NCI-H345 treated with DMSO at 0.1 percent for 48 hours (cell line): ENCODE results near the gene KBTBD12.

ENCODE experiments used
- DNase-seq: peaks from one replicate; lab custom pipeline; 2025; ENCODE audit not compliant: unreplicated experiment; lab: John Stamatoyannopoulos, UW

KBTBD12 gene

GRCh38 chr3:127951276-127951675, 36.2 kb downstream of the KBTBD12 start:
- DNase-seq, result no peak

GRCh38 chr3:127953091-127954035, 38.3 kb downstream of the KBTBD12 start:
- DNase-seq, result no peak

- DNase-seq, result no peak
Observed at GRCh38 chr3:127954640-127955039, 39.6 kb downstream of the KBTBD12 start.

- no peak for DNase-seq
Observed at GRCh38 chr3:127955728-127956127, 40.7 kb downstream of the KBTBD12 start.

DNA sequence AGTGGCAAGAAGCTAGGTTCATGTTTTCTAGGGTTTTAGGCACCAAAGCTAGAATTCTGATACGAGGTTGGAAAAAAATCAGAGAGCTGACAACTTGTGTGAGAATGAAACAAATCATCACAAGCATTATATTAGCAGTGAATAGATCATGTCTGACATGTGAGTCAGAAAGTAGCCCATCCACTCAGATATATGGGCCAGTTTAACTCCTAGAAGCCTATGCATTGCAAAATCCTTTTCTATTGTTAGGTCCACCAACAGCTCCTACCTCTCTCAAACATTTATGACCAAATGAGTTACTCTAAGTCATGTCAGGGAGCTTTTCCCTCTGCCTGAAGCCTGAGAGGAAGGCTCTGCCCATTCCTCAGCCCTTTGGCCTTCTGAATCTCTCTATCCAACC, 44.0 kb downstream of the KBTBD12 start:
- no peak for DNase-seq

DNA sequence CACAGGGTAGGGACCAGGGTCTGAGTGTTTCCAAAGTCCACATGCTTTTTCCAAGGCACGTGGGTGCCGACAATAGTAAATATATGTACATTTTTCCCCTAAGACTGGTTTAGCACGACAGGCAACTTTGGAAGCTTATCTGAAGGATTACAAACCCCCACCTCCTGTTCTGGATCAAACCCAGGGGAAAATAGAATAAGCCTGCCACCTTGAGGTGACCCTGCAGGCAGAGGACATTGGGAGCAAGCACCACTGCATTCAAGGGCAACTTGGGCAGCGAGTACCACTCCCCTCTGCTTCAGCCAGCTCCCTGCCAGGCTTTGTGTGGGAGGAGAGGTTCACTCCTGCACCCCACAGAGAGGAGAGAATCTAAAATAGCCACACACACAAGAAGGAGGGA, 44.8 kb downstream of the KBTBD12 start:
- DNase-seq, result peak; percentile 4

DNA sequence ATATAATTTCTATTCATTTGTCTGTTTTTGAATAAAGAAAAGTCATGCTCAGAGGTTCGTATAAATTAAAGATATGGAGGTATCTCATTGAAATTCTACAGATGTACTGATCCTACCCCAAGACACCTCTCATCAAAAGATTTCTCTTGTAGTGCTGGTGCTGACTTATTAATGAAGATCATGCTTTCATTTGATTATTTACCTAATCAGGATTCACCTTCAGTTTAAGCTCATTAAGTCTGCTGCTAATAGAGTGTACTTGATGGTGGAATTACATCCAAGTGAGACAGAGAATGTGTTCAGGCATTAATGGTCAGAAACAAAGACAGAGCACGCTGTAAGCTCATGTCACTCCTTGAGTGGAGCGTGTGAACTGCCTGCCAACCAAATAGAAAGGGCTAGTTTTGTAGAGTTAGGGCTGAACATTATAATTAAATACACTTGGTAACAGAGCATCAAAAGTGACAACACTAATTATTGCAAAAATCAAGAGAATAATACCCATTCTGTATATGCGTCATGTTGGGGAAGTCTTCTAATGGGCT, 45.5 kb downstream of the KBTBD12 start:
- DNase-seq, result no peak

DNA sequence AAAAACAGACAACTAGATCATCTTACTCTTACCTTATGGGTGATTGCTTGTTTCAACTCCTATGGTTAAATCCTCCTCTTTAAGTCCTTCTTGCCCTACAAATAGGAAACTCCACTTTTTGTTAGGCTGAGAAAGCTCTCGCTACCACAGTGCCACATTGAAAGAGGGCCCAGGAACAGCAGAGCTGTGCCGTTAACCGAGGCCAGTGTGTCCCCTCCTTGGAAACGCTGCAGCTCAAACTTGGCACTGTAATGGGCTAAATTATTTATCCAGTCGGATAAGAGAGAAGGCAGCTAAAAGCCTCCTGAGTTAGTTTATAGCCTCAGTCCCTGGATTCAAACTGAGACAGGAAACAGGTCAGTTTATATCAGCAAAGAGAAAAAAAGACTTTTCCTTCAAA, 46.1 kb downstream of the KBTBD12 start:
- DNase-seq, result no peak

GRCh38 chr3:127961963-127962362, 46.9 kb downstream of the KBTBD12 start:
- DNase-seq, result no peak

DNA sequence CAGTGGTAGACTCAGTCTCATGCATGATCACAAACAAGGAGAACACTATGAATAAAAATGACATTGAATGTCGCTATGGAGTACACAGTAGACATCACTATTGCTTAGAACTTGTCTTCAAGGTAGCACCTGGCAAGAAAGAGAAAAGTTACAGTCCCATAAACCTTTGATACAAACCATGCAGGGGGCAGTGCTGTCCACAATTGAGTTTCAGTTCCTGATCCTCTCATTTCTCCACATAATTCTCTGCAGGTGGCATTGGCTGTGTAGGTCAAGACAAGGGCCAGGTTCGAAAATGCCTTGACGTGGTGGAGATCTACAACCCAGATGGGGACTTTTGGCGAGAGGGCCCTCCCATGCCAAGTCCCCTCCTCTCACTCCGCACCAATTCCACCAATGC, 47.9 kb downstream of the KBTBD12 start:
- DNase-seq, result no peak

- DNase-seq, result peak; percentile 55
Observed at GRCh38 chr3:127964053-127964452, 49.0 kb downstream of the KBTBD12 start.

DNA sequence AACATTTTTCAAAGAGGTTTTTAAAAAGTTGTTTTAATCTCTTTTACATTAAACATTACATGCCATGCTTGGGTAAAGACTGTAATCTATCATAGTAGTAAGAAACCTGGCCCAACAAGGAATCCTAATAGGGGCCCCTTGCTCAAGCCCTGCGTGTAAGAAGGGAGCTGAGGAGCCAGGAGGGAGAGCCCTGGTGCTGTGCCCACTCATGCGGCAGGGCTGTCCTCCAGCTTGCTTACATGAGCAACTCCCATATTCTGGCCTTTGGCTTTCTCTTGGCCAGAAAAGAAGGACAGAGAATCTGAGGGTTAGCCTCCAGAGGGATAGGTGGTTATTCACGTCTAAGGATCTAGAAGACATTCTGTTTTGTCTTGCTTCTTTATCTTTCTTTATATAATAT, 49.8 kb downstream of the KBTBD12 start:
- no peak for DNase-seq

DNA sequence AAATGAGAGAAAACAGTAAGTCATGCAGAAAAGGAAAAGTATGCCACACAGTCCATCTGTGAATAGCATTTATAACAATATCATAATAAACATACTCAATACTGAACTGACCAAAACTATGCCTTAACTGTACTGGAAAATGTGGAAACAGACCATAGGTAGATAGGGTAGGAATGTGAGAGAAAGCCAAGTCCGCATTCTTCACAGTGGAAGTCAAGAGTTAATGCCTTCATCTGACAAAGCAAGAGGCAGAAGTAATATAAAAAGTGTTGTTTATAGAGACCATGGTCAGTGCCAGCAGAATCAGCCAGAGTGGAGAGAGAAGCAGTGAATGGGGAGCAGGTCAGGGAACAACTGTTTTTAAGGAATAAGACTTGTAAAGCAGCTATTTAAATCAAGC, 52.3 kb downstream of the KBTBD12 start:
- DNase-seq, result no peak

GRCh38 chr3:127970966-127971592, 56.0 kb downstream of the KBTBD12 start:
- peak; percentile 17 for DNase-seq

DNA sequence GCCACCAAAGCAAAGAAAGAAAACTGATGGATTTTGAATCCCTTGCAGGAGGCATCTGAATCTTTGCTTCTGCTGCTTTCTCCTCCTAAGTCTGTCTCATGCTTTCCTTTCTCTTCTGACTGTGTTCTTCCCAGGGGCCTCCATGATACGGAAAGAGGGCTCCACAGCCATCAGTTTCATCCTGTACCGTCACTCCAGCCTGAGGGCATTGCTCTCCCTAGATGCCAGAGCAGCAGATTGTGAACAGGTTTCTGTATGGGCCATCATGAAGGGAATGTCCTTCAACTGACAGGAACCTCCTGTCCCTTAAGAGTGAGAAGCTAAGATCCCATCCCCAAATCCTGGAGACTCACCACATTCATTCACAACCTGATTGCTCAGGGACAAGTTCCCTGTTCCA, 59.2 kb downstream of the KBTBD12 start:
- DNase-seq, result no peak

DNA sequence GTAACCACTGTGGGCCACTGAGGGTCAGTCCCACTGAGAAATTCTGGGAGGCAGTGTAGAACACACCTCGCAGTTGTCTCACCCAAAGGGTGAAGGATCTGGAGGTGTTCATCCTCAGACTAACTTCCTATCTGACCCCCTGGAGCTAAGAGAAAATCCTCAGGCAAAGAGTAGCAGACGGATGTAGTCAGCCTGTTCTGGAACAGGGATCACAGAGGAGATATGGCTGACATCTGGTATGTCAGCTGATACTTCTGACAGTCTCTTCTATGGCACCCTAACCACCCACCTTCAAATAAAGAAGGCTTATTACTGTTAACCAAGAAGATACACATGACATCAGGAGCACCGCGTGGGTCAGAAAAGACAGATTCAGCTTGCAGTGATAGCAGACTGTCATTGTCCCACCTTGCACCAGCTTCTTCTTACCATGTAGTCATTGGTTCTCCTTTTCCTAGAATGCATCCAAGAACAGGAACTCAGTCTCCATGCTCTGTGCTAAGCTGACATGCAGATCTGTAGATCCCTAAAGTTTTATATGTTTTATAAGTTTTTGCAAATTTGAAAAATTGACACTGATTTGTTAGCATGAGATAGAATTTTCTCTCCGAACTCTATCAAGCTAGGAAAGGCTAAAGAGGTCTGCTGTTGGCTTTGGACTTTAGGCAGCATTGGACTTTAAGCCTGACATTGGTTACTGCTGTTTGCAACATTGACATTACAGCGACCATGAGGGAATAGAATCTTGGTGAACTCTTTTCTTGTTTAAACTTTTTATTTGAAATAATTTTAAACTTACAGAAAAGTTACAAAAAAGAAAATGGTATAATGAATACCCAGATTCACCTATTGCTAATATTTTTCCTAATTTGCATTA, 60.4 kb downstream of the KBTBD12 start:
- DNase-seq, result no peak

DNA sequence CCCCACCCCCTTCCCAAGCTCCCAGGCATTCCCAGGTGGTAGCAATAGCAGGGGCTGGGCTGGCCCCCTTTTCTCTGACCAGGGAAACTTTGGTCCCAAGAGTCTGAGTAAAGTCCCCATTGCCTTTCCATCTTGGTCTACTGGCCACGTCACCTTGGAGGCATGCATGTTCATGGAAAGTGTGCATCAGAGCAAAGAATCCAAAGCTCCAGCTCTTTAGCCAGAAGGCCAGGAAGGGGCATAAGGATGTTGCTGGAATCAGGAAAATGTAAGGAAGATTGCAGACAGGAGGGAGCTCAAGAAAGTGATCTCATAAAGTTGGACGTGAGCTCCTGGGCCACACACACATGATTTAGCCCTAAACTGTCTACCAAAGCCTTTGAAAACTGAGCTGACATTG, 63.6 kb downstream of the KBTBD12 start:
- DNase-seq, result no peak

- DNase-seq, result no peak
Observed at GRCh38 chr3:127979473-127979872, 64.4 kb downstream of the KBTBD12 start.

GRCh38 chr3:127981097-127981496, 66.1 kb downstream of the KBTBD12 start:
- no peak for DNase-seq

DNA sequence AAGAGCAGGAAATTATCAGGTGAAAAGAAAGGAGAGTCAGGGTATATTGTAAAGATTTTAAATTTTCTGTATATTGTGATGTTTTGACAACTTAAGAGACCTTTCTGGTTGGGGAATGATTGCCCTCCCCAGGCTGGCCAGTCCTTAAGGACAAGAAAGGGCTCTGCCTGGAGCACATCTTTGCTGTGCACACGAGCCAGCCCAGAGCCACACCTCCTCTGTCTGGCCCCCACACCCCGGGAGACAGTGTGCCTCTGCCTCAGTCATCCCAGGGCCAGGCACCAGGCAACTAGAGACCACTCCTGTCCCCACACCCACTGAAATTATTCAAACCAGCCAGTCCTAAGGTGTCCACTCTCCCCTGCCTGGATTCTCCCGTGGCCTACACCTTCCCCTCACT, 67.1 kb downstream of the KBTBD12 start:
- DNase-seq, result no peak
